GM18951 (cell line): ENCODE data around the gene GRID1.

Experiments
- POLR2A ChIP-seq: IDR thresholded peaks from 4 replicates; pipeline ENCODE4 v1.6.1; 2011; ENCODE audit warnings: mild to moderate bottlenecking; ENCODE audit not compliant: insufficient read length, insufficient read depth; ENCODE audit errors: extremely low read depth
- in situ Hi-C: fragments of 300-500 bp; cut with MboI; formaldehyde crosslinking; loops from one replicate; pipeline ENCODE4 v1.12.0; 2022; ENCODE audit warnings: low sequenced_read_pairs, mixed read lengths, inconsistent platforms; ENCODE audit not compliant: unreplicated experiment

GRID1 gene

DNA sequence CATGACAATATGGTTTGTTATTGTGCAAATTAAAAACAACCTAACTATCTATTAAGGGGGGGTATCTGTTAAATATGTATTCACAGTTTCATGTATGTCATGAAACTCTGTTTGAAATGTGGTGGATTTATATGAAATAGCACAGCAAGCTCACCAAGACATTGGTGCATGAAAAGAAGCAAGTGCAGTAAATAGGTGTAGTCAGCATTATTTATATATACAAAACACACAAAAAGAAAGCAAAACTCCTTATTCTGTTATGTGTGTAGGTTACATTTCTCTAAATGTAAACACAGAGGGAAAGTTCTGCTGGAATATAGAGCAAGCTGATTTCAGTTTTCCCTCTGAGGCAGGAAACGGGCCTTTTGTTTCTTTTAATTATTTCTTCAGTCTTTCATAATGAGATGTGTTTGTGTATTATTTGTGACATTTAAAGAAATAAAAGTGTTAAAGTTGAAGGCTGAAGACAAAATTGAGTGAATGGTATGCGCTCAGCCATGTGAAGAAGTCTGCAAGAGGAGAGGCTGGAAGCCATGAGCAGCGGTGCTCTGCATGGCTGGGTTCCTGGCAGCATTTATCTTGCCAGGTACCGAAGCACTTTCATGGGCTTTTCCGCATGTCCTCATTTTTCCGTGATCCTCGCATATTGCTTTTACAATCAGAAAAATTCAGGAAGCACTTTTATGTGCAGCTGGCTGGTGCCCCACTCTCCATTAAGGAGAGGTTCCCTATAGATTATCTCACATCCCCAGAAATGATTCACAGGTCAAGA is 38.5 kb downstream of the GRID1 start:
- in situ Hi-C loops, result no loop called here
- TF ChIP-seq POLR2A, result no peak

GRCh38 chr10:86325158-86325557 is 41.4 kb downstream of the GRID1 start:
- in situ Hi-C loops, result no loop called here
- no peak for TF ChIP-seq POLR2A

GRCh38 chr10:86321568-86321967 is 45.0 kb downstream of the GRID1 start:
- in situ Hi-C loops, result no loop called here
- TF ChIP-seq POLR2A, result no peak

GRCh38 chr10:86319676-86320075 is 46.9 kb downstream of the GRID1 start:
- in situ Hi-C loops, result no loop called here
- TF ChIP-seq POLR2A, result no peak

DNA sequence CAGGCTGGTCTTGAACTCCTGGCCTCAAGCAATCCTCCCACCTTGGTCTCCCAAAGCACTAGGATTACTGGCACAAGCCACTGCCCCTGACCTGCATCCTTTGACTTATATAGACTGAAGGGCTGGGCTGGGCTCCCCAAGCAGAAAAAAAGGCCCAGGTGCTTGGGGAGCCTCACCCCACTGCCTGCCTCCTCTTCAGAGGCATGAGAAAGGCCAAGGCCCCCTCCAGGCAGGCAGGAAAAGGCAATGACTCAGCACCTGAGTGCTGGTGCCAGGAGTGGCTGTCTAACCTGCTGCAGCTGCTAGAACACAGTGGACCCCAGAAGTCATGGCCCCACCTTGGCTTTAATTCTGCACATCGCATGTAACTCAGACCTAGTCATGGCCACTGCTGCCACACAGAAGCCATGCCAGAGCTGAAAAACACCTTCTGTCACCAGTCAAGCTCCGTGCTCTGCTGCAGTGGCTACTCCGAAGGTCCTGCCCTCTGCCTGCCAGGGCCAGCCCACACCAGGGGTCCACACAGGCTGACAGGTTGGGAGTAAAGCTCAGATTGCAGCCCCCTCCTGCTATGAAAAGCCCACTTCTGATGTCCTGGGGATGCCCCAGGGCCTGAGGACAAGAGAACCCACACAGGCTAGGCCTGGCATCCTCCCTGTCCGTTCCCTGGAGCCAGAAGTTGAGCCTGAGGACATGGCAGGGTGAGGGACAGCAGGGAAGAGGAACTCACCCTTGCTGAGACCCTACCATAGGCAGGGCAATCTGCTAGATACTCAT is 48.5 kb downstream of the GRID1 start:
- no peak for TF ChIP-seq POLR2A
- in situ Hi-C loops, result no loop called here

- in situ Hi-C loops, result no loop called here
- no peak for TF ChIP-seq POLR2A
These were observed 49.6 kb downstream of the GRID1 start for GRCh38 chr10:86316990-86317389.

DNA sequence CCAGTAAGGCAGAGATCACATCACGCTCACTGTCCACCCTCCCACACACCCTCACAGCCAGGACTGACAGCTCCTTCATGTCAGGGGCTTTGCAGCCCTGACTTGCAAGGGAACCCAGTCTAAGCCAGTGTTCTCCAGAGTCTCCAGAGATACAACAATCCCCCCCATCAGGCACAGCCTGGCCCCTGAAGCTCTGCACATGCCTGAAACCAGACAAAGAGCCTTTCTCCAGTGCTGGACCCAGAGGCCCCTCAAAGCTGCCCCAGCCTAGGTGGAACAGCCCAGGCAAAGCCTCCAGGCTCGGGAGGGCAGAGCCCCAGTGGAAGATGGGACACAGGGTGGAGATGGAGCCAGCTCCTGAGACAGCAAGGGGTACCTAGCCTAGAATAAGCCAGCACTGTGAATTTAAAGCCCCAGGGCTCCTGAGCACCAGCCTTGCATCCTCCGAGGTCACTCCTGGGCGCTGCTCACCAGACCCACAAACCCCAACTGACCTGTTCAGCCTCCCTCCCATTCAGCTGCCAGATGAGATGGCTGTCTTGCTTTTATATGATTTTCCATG is 50.2 kb downstream of the GRID1 start:
- no peak for TF ChIP-seq POLR2A
- in situ Hi-C loops, result no loop called here

- TF ChIP-seq POLR2A, result no peak
- in situ Hi-C loops, result no loop called here
These were observed 51.0 kb downstream of the GRID1 start for GRCh38 chr10:86315549-86315942.

GRCh38 chr10:86314616-86315548 is 51.7 kb downstream of the GRID1 start:
- in situ Hi-C loops, result no loop called here
- no peak for TF ChIP-seq POLR2A

- in situ Hi-C loops, result no loop called here
- no peak for TF ChIP-seq POLR2A
These were observed 53.0 kb downstream of the GRID1 start for GRCh38 chr10:86313621-86314041.

DNA sequence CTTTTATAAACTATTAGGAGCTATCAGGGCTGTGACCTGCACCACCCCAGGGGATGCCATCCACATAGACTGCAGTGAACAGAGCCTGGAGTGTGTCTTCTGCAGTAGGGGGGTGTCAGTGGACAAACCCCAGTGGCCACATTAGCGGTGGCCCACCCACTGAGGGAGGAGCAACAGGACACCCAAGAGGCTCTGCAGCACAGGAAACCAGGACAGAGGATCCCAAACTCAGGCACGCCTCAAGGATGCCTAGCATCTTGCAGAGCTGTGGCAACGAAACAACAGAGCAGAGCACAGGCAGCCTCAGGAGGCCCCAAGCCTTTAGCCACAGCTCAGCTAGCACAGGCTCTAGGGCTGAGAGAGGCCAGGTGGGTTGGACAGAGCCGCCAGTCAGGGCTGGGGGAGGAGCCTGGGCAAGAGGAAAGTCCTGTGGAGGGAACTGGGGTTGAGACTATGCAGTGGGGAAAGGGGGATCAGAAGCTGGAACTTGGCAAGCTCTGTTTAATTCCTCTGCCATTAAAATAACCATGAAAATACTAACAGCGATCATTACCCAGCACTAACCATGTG is 53.8 kb downstream of the GRID1 start:
- TF ChIP-seq POLR2A, result no peak
- in situ Hi-C loops, result no loop called here

- in situ Hi-C loops, result no loop called here
- TF ChIP-seq POLR2A, result no peak
These were observed 54.7 kb downstream of the GRID1 start for GRCh38 chr10:86311906-86312305.
